OCI-LY7 (cell line): ENCODE measurements around the gene BCL10. TPM values are rescaled to one million over a fixed set of nuclear protein-coding genes. Genes with fewer than 3 reads are reported as not detected.

ENCODE experiments used
- BruUV-seq: library from RNA; stranded (reverse); fragments of 400-500 nt; replicated peaks from 2 replicates; lab custom pipeline; 2021; lab: Mats Ljungman, UMichigan
- CTCF ChIA-PET: fragments of 300-600 bp; sonication (Branson Sonifier 250); formaldehyde crosslinking; loops from one replicate; lab custom pipeline; 2022; ENCODE audit warnings: antibody characterized with exemption; ENCODE audit not compliant: unreplicated experiment; lab: Charles Lee
- POLR2A ChIA-PET: fragments of 300-600 bp; sonication (Branson Sonifier 250); formaldehyde crosslinking; loops from one replicate; lab custom pipeline; 2022; ENCODE audit warnings: antibody characterized with exemption; lab: Charles Lee
- DNase-seq: peaks from one replicate; pipeline ENCODE4 v3.0.0-alpha.2; 2015; ENCODE audit warnings: low spot score
- H2AFZ ChIP-seq: fragments of 200-600 bp; sonication (generic), shearing (Covaris generic); 2 replicates; pipeline ENCODE4 v1.6.1; 2014; ENCODE audit warnings: mild to moderate bottlenecking, antibody characterized with exemption, low read length, moderate library complexity
- H3K27ac ChIP-seq: fragments of 200-600 bp; sonication (generic); 2 replicates; pipeline ENCODE4 v1.5.1; 2014; ENCODE audit warnings: mixed run types, low read depth, mild to moderate bottlenecking, moderate library complexity, low read length, inconsistent platforms; ENCODE audit not compliant: poor library complexity, severe bottlenecking
- H3K36me3 ChIP-seq: fragments of 200-600 bp; sonication (generic); 2 replicates; pipeline ENCODE4 v1.6.1; 2014; ENCODE audit warnings: mild to moderate bottlenecking, antibody characterized with exemption, low read length, moderate library complexity, mixed read lengths; ENCODE audit not compliant: insufficient read depth
- H3K4me1 ChIP-seq: fragments of 200-600 bp; sonication (generic); 2 replicates; pipeline ENCODE4 v1.5.1; 2014; ENCODE audit warnings: mild to moderate bottlenecking, low read length; ENCODE audit not compliant: insufficient read depth, poor library complexity, severe bottlenecking
- H3K4me2 ChIP-seq: fragments of 200-600 bp; sonication (generic); 2 replicates; pipeline ENCODE4 v1.6.1; 2014; ENCODE audit warnings: mild to moderate bottlenecking, low read length
- H3K4me3 ChIP-seq: fragments of 200-600 bp; sonication (generic); 2 replicates; pipeline ENCODE4 v1.5.1; 2014; ENCODE audit warnings: mild to moderate bottlenecking, low read depth, low read length; ENCODE audit not compliant: poor library complexity, severe bottlenecking
- H3K79me2 ChIP-seq: fragments of 200-600 bp; sonication (generic); 2 replicates; pipeline ENCODE4 v1.6.1; 2016; ENCODE audit warnings: low read depth, mild to moderate bottlenecking, low read length, moderate library complexity, mixed read lengths; ENCODE audit not compliant: insufficient read depth
- H3K9me2 ChIP-seq: fragments of 200-600 bp; sonication (generic); 2 replicates; pipeline ENCODE4 v1.6.1; 2016; ENCODE audit warnings: mild to moderate bottlenecking, low read length, mixed read lengths; ENCODE audit not compliant: insufficient read depth
- H3K9me3 ChIP-seq: fragments of 200-600 bp; sonication (generic); 2 replicates; pipeline ENCODE4 v1.6.1; 2014; ENCODE audit warnings: mild to moderate bottlenecking, mixed run types, low read length, mixed read lengths
- H4K20me1 ChIP-seq: fragments of 200-600 bp; sonication (generic); 2 replicates; pipeline ENCODE4 v1.6.1; 2014; ENCODE audit warnings: mild to moderate bottlenecking, antibody characterized with exemption, low read length, moderate library complexity, mixed read lengths; ENCODE audit not compliant: insufficient read depth
- CTCF ChIP-seq: fragments of 200-600 bp; sonication (generic); conservative IDR thresholded peaks from 2 replicates; pipeline ENCODE4 v1.5.1; 2014; ENCODE audit warnings: mild to moderate bottlenecking, antibody characterized with exemption, low read length, moderate library complexity, mixed read lengths
- EZH2phosphoT487 ChIP-seq: fragments of 200-600 bp; sonication (generic); IDR thresholded peaks from 2 replicates; pipeline ENCODE4 v1.6.1; 2018; ENCODE audit warnings: low read depth, borderline replicate concordance, mild to moderate bottlenecking, mixed run types, antibody characterized with exemption, low read length, moderate library complexity, mixed read lengths
- intact Hi-C: fragments of 100-400 bp; cut with micrococcal nuclease; formaldehyde crosslinking; loops from one replicate; pipeline ENCODE4 v1.10.0; 2022; ENCODE audit not compliant: unreplicated experiment
- total RNA-seq, 2 experiments: library from RNA; depleted of rRNA in 1 of 2; stranded (reverse); fragments of >200 nt in 1 of 2; shearing (Covaris generic) in 1 of 2; gene quantifications; 2 replicates each; pipeline ENCODE4 v1.2.3, GENCODE V29; 2014 to 2022

Gene BCL10
- total RNA-seq, 2 experiments from 2014 or later, result 17.4 to 29.0 TPM

- DNase-seq, result no peak
- H3K4me3 ChIP-seq, result no peak overlapping the region
- H3K4me1 ChIP-seq, result no peaks in the 10 kb centered on the region
- H3K79me2 ChIP-seq, result no peaks in the 10 kb centered on the region
- H3K36me3 ChIP-seq, result no peaks in the 10 kb centered on the region
- H3K4me2 ChIP-seq, result no peak overlapping the region
- CTCF ChIA-PET, result no interaction called here
- BruUV-seq, result no TSS peak
- no peak overlapping the region for H2AFZ ChIP-seq
- H3K27ac ChIP-seq, result no peak overlapping the region
- H4K20me1 ChIP-seq, result no peaks in the 10 kb centered on the region
- H3K9me3 ChIP-seq, result no peaks in the 10 kb centered on the region
- TF ChIP-seq CTCF (no peak), EZH2phosphoT487 (no peak)
- H3K9me2 ChIP-seq, result no peaks in the 10 kb centered on the region
- intact Hi-C loops, result no loop called here
- POLR2A ChIA-PET, result interaction anchor here (0.6 kb wide), 1 partner anchor 1188 kb away, joined by 7 read pairs; no protein-coding TSS in a partner anchor
Measured at GRCh38 chr1:85316321-85316720, 39.9 kb upstream of the BCL10 start.

- POLR2A ChIA-PET, result interaction anchor here (1.0 kb wide), 1 partner anchor 20 kb away, joined by 4 read pairs; no protein-coding TSS in a partner anchor
- H3K4me1 ChIP-seq, result no peaks in the 10 kb centered on the region
- H3K27ac ChIP-seq, result no peak overlapping the region
- no peaks in the 10 kb centered on the region for H3K36me3 ChIP-seq
- DNase-seq, result no peak
- CTCF ChIA-PET, result interaction anchor here (1.0 kb wide), 1 partner anchor 163 kb away, joined by 3 read pairs; no protein-coding TSS in a partner anchor
- H3K4me3 ChIP-seq, result no peak overlapping the region
- intact Hi-C loops, result no loop called here
- no peaks in the 10 kb centered on the region for H3K79me2 ChIP-seq
- no peaks in the 10 kb centered on the region for H4K20me1 ChIP-seq
- no peak overlapping the region for H3K4me2 ChIP-seq
- H3K9me2 ChIP-seq, result no peaks in the 10 kb centered on the region
- no TSS peak for BruUV-seq
- no peak overlapping the region for H2AFZ ChIP-seq
- no peak for TF ChIP-seq CTCF
- no peak for TF ChIP-seq EZH2phosphoT487
- no peaks in the 10 kb centered on the region for H3K9me3 ChIP-seq
Measured at GRCh38 chr1:85315789-85316188, 39.4 kb upstream of the BCL10 start.

- ChIA-PET CTCF (no interaction called here), POLR2A (interaction anchor here (0.6 kb wide), 1 partner anchor 100 kb away, joined by 5 read pairs; no protein-coding TSS in a partner anchor)
Measured at GRCh38 chr1:85314726-85315125, 38.3 kb upstream of the BCL10 start.

More at GRCh38 chr1:85314726-85315125, 38.3 kb upstream of the BCL10 start:
- TF ChIP-seq EZH2phosphoT487 (no peak), CTCF (no peak)
- Histone ChIP-seq H3K27ac (no peak overlapping the region), H3K9me3 (no peaks in the 10 kb centered on the region), H2AFZ (no peak overlapping the region), H3K4me2 (no peak overlapping the region), H3K79me2 (no peaks in the 10 kb centered on the region), H3K4me1 (no peaks in the 10 kb centered on the region), H3K4me3 (no peak overlapping the region), H3K9me2 (no peaks in the 10 kb centered on the region), H3K36me3 (no peaks in the 10 kb centered on the region), H4K20me1 (no peaks in the 10 kb centered on the region)
- intact Hi-C loops, result no loop called here
- no TSS peak for BruUV-seq
- no peak for DNase-seq
